ENCODE measurements around the gene FKBP9. TPM values are rescaled to one million over a fixed set of nuclear protein-coding genes. Genes with fewer than 3 reads are reported as not detected.

Gene FKBP9
- total RNA-seq, 4 donors from 2014 or later = 47.8 to 82.6 (median 75.8) TPM

GRCh38 chr7:33038639-33039038 is 81.4 kb downstream of the FKBP9 start:
- WGBS, 2 donors = 11 to 26% methylated on average over 2 of the region's 2 CpGs
- intact Hi-C loops (cut with DNase I) = no loop called here
- H3K36me3 ChIP-seq = no peaks in the 10 kb centered on the region
- no peak for DNase-seq
- peaks cover 8 to 78% (median 12%) of the 10 kb centered on the region in 3 donors for H3K4me1 ChIP-seq
- no peaks in the 10 kb centered on the region for H3K9me3 ChIP-seq
- H3K27ac ChIP-seq = peak overlapping the region in 2 of 4 donors; percentile 77 to 79
- H3K27me3 ChIP-seq = no peaks in the 10 kb centered on the region
- peak overlapping the region in 3 of 4 donors; percentile 41 to 66 (median 44) for H3K4me3 ChIP-seq
- TF ChIP-seq POLR2A (IDR thresholded peaks at IDR 0.05) (no peak), CTCF (IDR thresholded peaks at IDR 0.05) (no peak)

- H3K27me3 ChIP-seq = no peaks in the 10 kb centered on the region
- H3K4me1 ChIP-seq = peaks cover 8 to 85% (median 12%) of the 10 kb centered on the region in 3 donors
- TF ChIP-seq CTCF (IDR thresholded peaks at IDR 0.05) = no peak
- no peaks in the 10 kb centered on the region for H3K36me3 ChIP-seq
- no peaks in the 10 kb centered on the region for H3K9me3 ChIP-seq
- H3K4me3 ChIP-seq = peak overlapping the region; percentile 17 to 66 (median 42)
- no peak for DNase-seq
- peak overlapping the region; percentile 51 to 79 (median 65) for H3K27ac ChIP-seq
- WGBS, 2 donors = 3 to 6% methylated on average over 5 of the region's 5 CpGs
- intact Hi-C loops (cut with DNase I) = no loop called here
Measured at GRCh38 chr7:33039257-33039902, 82.1 kb downstream of the FKBP9 start.

- Histone ChIP-seq H3K27ac (peak overlapping the region; percentile 51 to 79 (median 65)), H3K4me3 (peak overlapping the region; percentile 17 to 66 (median 42))
- intact Hi-C loops (cut with DNase I) = no loop called here
Measured at GRCh38 chr7:33039903-33040292, 82.7 kb downstream of the FKBP9 start.

GRCh38 chr7:33040803-33041516 is 83.7 kb downstream of the FKBP9 start:
- Histone ChIP-seq H3K4me3 (peak overlapping the region in 3 of 4 donors; percentile 14 to 66 (median 44)), H3K27ac (peak overlapping the region; percentile 30 to 79 (median 70)), H3K36me3 (no peaks in the 10 kb centered on the region), H3K9me3 (no peaks in the 10 kb centered on the region), H3K27me3 (no peaks in the 10 kb centered on the region), H3K4me1 (peaks cover 8 to 91% (median 19%) of the 10 kb centered on the region in 3 donors)
- intact Hi-C loops (cut with DNase I) = no loop called here
- no peak for TF ChIP-seq CTCF (IDR thresholded peaks at IDR 0.05)
- peak in 1 of 4 donors; percentile 49 for TF ChIP-seq POLR2A (IDR thresholded peaks at IDR 0.05)
- 16 to 23% methylated on average over 9 of the region's 9 CpGs for WGBS, 2 donors
- DNase-seq = peak; percentile 8

More at GRCh38 chr7:33039903-33040292, 82.7 kb downstream of the FKBP9 start:
- WGBS, 2 donors = 11 to 26% methylated on average over 1 of the region's 1 CpG
- H3K4me1 ChIP-seq = peaks cover 8 to 85% (median 16%) of the 10 kb centered on the region in 3 donors
- no peaks in the 10 kb centered on the region for H3K36me3 ChIP-seq
- H3K27me3 ChIP-seq = no peaks in the 10 kb centered on the region
- no peak for TF ChIP-seq POLR2A (IDR thresholded peaks at IDR 0.05)
- TF ChIP-seq CTCF (IDR thresholded peaks at IDR 0.05) = no peak
- H3K9me3 ChIP-seq = no peaks in the 10 kb centered on the region
- DNase-seq = no peak
